GM19351 (cell line): ENCODE data around the gene CEP164.
A peak's percentile ranks its signal among the peaks of the same experiment; 100 is the strongest.

Experiments
- ATAC-seq: cut with Tn5 transposase; IDR thresholded peaks from one replicate; pipeline ENCODE4 v1.9.1; 2021; ENCODE audit warnings: mild to moderate bottlenecking, moderate library complexity; ENCODE audit not compliant: unreplicated experiment

The CEP164 gene

GRCh38 chr11:117417856-117418255 lies 90.2 kb downstream of the CEP164 start:
- ATAC-seq = no peak

DNA sequence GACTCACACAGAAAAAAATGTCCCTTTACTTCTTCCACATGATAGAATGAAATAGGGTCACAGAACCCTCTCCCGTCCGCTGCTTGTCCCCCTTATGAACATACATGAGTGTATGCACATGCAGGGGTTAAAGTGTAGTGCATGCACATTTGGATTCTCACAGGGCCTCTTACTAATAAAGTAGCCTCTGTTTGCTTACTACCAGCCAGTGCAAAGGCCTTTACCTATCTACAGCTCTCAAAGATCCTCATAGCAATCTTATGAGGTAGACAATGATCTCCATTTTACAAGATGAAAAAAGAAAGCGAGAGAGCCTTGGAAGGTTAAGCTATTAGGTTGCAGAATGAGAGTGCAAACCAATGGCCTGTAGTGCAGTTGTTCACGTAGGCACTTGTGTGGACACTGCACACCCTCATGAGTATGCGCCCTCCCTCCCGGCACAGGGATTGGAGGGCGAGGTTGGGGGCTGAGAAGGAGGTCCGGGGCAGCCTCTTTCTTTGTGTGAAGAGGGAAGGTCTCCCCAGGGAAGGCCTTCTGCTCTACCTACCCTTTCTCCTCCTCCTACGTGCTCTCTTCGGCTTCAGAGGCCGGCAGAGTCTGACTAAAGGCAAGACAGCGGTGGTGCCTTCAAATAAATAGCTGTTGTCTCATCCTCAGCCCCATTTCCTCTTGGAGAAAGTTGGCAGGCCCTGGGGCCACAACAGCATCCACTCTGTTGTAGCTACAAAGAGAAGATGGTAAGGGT lies 91.3 kb downstream of the CEP164 start:
- no peak for ATAC-seq

DNA sequence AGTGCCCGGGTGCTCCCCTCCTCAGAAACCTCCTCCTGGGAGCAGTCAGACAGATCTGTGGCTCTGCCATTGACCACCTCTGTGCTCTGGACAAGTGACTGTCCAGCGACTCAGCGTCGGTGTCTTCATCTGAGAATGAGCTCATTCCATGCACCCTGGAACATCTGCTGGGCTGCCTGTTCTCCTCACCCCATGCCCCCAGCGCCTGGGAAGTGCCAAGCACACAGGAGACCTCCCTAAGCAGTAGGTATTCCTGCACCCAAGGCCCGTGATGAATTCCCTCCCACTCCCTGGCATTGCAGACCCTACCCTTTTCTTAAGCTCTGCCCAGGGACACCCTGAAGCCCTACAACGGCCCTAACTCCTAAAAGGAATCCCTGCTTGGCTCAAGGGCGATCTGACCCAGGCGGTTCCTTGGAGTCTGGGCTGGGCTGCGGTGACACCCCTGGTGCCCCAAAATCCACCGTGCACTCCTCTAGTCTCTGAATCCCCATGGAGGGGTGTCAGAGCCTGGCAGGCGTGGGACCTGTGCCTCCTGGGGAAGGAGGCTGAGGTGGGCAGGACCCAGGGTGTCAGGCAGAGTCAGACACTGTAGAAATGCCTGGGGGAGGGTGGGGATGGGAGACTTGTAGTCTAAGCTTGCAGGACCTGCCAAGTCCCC lies 92.0 kb downstream of the CEP164 start:
- no peak for ATAC-seq

DNA sequence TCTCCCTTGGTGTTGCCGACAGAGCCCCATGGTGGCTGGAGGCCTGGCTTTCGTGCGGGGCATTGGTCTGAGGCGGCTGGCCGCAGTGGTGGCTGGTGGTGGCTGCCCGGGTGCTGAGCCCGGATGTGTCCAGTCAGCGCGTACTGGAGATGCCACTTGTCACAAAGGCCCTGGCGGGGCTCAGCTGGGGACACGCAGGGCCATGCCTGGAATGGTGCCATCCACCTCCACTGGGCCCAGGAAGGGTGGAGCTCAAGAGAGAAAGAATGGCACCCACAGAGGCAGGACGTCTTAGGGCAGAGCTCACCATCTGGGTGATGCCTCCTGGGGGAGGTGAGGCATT lies 92.5 kb downstream of the CEP164 start:
- ATAC-seq = no peak

- no peak for ATAC-seq
These were observed 92.9 kb downstream of the CEP164 start for GRCh38 chr11:117420598-117420997.

DNA sequence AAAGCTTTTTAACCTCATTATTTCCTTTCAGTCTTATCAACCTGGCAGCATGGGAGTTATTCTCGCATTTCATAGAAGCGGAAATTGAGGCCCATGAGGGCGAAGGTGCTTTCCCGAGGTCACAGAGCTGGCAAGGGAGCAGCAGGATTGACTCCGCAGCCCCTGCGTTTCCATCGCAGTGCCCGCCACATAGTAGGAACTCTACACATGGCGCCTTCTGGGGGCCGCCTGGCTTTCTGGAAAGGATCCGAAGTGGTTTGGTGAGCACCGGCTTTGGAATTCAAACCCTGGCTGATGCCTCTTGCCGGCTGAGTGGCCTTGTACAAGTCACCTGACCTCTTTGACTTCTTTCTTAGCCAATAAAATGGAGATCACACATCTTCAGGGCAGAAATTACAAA lies 93.4 kb downstream of the CEP164 start:
- no peak for ATAC-seq

DNA sequence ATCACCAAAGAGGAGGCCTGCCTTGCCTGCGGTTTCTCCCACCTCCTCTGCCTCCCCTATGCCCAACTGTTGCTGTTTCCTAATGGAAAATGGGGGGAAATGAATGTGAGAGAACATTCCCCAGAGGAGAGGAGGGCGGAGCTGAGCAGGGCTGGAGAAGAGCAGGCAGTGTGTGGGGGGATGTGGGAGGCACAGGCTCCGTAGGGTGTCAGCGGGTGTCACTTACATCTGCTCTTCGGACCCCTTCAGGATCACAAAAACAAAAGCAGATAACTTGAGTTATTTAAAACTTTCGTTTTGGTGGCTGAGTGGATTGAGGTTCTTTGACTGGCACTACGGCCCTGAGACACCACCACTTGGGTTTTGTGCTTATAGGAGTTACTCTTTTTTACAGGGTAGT lies 93.8 kb downstream of the CEP164 start:
- no peak for ATAC-seq

- no peak for ATAC-seq
These were observed 95.5 kb downstream of the CEP164 start for GRCh38 chr11:117423046-117423575.

GRCh38 chr11:117424781-117425180 lies 97.1 kb downstream of the CEP164 start:
- no peak for ATAC-seq

DNA sequence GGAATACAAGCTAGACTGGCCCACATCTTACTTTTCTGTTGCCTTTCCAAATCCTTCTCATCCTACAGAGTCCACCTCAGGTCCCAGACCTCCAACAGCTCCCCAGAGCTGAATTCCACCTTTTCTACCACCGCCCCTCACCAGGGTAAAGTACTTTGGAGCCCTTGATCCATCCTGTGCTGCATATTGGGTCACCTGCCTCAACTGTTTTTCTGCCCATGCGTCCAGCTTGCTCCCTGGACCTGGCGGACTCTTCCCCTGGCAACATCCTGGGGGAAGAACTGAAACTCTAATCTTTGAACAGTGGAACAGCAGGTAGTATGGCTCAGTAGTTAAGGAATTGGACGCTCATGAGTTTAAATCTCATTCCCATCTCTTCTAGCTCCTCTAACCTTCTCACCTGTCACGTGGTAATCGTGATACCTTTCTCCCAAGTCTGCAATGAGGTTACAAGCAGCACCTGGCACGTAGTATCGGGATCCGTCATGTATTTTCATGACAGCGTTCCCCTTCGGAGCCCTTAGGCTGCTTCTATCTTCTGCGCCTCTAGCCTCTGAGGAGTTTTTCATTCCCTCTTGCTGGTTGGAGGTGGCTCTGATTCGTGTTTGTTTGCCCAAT lies 98.1 kb downstream of the CEP164 start:
- ATAC-seq = no peak

DNA sequence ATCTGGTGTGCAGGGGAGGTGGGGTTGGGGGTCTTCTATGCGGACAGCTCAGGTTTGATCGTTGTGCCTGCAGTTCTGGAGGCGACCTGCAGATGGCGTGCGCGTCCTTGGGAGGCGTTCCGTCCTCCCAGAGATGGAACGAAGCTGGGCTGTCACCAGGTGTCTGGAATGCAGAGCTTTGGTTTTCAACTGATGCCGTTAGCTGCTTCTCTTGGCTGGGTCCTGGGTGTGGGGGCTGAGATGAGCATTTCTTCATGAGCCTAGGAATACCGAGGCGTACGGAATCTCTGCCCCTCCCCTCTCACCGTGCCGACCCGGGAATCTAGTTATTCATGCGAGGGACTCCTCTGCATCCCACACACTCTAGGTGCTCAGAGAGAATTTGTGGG lies 98.6 kb downstream of the CEP164 start:
- ATAC-seq = no peak

DNA sequence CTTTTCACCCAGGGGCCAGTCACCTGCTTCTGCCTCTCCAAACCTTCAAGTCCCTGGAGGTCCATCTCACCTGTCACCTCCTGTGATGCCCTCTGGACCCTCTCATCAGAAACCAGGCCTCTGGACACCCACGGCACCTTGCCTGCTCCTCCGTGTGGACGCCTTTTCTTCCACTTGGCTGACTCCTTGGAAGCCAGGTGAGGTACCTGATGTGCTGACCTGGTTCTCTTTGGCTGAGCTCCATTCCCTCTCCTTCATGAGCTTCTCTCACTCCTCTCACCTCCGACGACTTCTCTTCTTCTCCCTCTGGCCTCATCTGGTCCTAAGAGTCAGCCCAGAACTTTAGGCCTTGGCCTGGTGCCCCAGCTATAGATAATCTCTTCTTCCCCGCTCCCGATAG lies 99.3 kb downstream of the CEP164 start:
- ATAC-seq = no peak

- ATAC-seq = no peak
These were observed 99.8 kb downstream of the CEP164 start for GRCh38 chr11:117427356-117427874.

DNA sequence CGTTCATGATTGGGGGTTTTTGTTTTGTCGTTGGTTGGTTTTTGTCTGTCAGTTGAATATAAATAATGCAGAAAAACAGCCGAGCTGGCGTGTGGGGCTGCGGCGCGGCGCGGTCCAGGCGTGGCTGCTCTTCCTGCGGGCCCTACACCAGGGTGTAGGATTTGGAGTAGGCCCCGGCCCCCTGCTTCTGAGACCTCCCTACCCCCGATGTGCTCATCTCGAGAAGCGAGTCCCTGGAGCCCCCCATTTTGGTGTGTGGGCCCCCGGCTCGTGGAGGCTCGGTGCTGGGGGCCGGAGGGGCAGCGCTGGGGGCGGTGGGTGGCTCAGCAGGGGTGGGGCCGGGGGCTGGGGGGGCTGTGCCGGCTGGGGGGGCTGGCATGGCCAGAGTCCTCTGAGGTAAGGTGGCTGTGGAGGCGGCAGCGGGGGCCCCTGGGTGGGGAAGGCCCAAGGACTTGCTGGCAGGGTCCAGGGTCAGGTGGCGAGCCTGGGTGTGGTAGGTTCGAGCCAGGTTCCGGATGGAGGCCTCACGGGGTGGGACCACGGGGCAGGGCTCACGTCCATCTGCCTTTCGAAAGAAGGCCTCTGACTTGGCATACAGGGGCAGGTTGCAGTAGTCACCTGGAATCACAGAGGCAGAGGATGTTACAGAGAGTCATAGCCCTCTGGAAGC lies 100.7 kb downstream of the CEP164 start:
- no peak for ATAC-seq

DNA sequence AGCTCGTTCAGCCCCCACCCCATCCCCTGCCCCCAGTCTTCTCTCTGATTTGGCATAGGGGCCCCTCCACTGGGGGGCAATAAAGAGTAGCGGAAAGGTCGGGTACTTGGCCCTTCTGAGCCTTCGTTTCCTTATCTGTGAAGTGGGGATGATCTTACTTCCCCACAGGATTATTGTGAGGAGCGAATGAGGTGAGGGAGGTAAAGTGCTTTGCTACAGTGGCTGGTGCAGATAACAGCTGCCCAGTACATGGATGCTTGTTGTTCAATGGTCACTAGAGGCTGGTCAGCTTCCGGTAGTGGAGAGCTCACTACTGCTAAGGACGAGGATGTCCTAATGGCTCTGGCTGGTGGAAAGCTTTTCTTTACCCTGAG lies 101.2 kb downstream of the CEP164 start:
- no peak for ATAC-seq

- ATAC-seq = no peak
These were observed 102.8 kb downstream of the CEP164 start for GRCh38 chr11:117430293-117430955.

DNA sequence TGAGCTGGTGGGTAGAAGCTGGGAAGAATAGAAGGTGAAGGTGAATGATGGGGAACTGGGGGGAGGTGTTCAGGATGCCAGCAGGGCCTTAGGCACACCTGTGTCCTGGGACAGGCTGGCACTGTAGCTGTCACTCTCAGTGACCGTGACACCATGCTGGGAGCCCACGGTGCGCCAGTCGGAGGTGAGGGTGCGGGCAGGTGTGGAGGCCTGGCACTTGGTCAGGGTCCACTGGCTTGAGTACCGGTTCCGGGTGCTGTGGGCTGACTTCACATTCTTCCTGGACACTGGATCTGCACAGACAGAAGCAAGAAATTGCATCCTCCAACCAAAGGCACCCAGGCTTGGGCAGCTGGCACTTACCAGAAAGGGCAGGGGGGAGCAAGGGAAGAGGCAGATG lies 103.8 kb downstream of the CEP164 start:
- ATAC-seq = no peak

DNA sequence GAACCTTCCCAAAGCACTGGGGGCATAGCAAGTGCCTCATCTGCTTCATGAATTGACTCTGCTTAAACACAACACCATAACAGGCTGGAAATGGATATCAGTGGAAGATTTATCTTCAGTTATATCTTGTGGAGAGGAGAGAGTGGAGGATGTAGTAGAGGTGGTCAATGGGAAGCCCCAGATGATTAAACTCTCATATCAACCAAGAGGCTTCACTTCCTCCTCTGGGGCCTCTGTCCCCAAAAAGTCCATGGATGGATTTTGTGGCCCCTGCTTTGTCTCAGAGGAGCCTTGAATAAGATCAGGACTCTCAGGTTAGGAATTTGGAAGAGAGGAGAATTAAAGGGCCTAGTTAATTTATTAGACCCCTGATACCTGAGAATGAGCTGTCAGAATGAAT lies 106.1 kb downstream of the CEP164 start:
- no peak for ATAC-seq

DNA sequence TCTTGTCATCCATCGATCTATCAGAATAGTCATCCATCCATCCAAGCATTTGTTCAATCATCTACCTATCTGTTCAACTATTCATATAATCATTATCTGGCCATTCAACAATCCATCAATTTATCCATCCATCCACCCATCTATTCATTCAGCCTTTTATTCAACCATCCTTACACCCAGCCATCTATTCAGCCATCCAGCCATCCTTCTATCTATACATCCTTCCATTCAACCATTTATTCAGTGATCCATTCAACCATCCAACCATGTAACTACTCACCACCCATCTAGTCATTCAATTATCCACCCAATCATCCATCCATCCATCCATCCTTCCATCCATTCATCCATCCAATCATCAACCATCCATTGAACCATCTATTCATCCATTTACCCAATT lies 106.8 kb downstream of the CEP164 start:
- ATAC-seq = no peak

DNA sequence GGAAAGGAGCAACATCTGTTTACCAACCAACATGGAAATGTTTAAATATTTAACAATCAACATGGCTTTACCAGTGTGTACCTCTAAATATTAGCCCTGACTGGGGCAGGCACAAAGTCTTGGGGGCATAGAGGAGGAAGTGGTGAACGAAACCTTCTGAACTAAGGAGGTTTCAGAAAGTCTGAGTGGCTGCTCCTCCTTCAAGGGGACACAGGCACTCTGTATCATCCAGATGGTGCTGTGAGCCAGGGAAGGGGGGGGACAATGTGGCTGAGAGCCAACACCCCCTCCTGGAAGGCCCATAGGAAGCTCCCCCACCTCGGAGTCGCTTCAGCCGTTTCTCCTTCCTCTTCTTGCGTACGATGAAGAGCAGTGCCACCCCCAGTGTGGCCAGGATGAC lies 107.7 kb downstream of the CEP164 start:
- ATAC-seq = peak; percentile 58
